HEK293T (cell line): Measurements from ENCODE around the gene SLAMF8.

Experiments used
- FOXM1 ChIP-seq: fragments of 450-650 bp; IDR thresholded peaks from 2 replicates; pipeline ENCODE4 v1.6.1; 2017; ENCODE audit warnings: mild to moderate bottlenecking, borderline replicate concordance
- ZNF384 ChIP-seq: fragments of 450-650 bp; IDR thresholded peaks from 2 replicates; pipeline ENCODE4 v1.6.1; 2016

- no peak for TF ChIP-seq FOXM1
- no peak for TF ChIP-seq ZNF384
Observed at GRCh38 chr1:159843459-159843858, 16.8 kb downstream of the SLAMF8 start.
